ENCODE results near the gene GPR157.
"Not testable (repeated sequence)": the region's sequence is repeated elsewhere in the genome, so short reads cannot be mapped to it uniquely, and the experiment has no call there.

Gene GPR157

DNA sequence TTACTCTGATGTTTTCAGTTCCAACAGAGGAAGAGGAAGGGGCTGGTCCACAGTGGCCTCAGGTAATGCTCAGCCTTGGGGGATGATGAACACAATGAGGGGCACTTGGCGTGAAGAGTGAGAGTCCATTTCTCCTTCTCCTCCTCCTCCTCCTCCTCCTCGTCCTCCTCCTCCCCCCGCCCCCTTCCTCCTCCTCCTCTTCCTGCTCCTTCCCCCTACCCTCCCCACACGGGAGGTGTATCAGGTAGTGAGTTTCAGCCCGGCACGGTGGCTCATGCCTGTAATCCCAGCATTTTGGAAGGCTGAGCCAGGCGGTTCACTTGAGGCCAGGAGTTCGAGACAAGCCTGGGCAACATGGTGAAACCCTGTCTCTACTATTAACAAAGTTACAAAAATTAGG lies 17.3 kb upstream of the GPR157 start:
- DNase-seq (ENCODE audit: low spot score): no peak

DNA sequence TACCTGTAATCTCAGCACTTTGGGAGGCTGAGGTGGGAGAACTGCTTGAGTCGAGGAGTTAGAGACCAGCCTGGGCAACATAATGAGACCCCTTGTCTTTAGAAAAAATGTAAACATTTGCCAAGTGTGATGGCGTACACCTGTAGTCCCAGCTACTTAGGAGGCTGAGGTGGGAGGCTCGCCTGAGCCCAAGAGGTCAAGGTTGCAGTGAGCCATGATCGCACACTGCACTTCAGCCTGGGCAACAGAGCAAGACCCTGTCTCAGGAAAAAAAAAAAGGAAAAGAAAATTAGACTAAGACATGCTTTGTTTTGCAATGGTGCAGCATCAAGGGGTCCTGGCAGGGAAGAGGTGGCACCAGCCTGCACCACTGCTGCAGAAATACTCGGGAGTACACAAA lies 16.8 kb upstream of the GPR157 start:
- DNase-seq (ENCODE audit: low spot score): no peak

DNA sequence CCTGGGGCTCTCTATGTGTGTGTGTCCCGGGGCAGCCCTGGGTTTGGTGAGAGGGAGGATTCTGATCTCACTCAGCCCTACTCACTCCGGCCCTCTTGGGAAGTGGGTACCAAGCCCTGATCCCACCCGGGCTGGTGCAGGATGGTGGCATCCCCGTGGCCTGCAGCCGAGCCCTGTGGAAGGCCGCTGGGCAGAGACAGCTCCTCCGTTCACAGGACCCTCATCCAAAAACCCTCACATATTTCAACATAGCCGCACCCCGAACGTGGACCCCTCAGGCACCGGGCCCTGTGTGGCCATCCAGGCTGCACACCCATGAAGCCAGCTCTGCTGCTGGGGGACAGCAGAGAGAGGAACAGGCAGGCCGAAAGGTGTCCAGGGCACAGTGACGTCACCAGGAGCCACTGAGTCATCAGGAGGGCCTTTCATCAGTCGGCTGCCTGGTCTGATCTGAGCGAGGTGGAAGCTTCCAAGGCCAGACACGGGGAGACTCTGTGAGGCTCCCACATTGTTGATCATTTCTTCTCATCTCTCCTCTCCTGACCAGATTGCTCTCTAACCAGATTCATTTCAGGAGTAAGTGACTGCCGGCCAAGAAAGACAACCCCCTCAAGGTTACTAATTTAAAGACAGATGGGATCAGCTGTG lies 16.2 kb upstream of the GPR157 start:
- no peak for DNase-seq (ENCODE audit: low spot score)

DNA sequence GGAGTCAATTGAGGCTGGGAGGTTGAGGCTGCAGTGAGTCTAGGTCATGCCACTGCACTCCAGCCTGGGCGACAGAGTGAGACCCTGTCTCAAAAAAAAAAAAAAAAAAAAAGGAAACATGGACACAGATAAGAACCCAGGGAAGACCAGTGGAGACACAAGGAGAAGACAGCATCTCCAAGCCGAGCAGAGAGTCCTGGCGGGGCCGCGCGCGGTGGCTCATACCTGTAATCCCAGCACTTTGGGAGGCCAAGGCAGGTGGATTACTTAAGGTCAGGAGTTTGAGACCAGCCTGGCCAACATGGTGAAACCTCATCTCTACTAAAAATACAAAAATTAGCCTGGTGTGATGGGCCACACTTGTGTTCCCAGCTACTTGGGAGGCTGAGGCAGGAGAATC lies 15.6 kb upstream of the GPR157 start:
- not testable (repeated sequence) for DNase-seq (ENCODE audit: low spot score)

DNA sequence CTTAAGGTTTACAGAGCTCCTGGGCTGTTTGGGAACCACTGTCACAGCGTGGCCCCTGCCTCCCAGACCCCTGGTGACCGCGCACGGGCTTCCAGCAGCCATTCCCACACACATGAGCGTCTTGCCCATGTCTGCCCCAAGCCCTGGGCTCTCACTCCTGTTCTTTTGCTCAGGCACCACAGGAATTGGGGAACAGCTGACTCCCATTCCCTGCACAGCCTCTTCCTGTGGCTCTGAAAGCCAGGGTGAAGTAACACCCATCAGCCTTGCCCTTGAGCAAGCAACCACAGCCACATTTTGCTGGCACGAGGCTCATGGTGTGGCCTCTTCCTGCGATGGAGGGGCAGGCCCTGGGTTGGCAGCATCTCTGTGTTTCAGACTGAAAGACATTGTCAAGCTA lies 14.3 kb upstream of the GPR157 start:
- DNase-seq (ENCODE audit: low spot score): no peak

DNA sequence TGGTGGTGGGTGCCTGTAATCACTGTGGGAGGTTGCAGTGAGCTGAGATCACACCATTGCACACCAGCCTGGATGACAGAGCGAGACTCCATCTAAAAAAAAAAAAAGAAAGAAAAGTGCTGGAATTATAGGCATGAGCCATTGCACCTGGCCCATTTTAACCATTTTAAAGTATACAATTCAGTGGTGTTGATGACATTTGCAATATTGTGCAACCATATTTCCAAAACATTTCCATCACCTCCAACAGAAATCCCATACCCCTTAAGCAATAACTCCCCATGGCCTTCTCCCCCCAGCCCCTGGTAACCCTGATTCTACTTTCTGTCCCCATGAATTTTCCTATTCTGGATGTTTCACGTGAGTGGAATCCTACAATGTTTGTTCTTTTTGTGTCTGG lies 11.0 kb upstream of the GPR157 start:
- no peak for DNase-seq (ENCODE audit: low spot score)

DNA sequence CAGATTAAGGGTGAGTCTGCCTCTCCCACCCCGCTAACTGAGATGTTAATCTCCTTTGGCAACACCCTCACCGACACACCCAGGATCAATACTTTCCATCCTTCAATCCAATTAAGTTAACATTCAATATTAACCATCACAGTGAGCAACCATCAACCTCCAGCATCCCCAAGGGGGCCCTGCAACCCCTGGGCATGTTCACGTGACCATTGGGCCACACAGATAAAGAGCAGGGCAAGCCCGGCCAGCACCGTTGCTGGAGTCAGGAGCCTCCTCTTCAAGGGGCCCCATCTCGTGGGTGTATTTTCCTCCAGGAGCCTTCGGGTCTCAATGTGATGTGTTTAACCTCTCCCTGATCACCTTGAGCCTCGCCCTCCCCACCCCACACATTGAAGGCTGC lies 8.0 kb upstream of the GPR157 start:
- no peak for DNase-seq (ENCODE audit: low spot score)

DNA sequence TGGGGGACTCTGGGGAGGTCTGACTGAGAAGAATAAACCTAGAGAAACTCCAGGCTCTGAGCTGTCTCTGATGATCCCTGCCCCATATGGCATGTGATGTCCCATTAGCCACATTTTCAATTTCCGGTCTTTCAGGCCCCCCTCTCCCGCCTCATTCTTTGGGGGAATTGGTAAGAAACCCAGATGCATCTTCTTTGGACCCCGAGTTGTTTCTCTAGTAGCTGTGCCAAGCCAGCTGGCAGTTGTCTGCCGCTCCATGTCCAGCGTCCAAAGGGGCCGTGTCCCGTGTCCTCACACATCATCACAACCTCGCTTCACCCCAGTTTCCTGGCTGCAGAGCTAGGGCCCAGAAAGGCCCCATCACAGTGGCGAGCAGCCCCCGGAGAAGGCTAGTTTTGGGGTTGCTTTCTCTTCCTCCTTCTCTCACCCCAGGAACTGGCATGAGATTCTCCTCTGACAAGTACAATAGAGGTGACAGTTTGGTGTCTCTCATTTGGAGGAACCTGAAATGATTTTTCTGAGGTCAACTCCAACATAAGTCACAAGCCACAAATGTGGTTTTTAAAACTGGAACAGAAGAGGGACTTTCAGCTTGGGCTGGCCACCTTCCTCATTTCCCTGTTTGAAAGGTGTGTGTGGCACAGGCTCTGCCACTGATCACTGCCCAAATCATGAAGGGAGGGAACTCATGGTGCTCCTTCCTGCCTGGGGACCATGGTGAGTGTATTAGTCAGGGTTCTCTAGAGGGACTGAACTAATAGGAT lies 6.4 kb upstream of the GPR157 start:
- no peak for DNase-seq (ENCODE audit: low spot score)

DNA sequence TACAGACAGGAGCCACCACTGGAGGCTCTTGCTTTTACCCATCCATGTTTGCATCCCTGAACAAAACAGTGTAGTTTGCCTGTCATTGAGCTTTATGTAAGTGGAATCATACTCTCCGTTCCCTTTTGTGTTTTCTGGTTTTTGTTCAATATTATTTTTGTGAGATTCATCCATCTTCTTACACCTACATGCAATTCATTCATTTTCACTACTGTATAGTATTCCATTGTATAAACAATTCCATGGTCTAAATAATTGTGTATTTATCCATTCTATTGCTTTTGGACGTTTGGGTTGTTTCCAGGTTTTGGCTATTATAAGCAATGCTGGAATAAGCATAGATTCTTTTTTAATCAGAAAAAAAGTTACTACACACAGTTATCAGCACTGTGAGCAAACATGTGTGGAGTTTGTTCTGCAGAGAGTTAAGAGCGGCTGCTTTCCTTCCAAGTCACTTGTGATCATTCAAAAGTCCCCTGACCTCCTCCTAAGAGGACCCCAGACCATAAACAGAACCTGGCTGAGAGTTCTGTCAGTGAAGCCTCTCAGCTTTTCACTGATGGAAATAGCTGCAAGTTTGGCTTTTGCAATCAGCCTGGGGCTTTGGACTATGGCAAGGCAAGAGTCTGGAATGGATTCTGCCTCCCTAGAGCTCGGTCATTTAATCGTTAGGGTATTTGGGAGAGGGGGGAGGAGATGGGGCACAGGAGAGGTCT lies 5.1 kb upstream of the GPR157 start:
- DNase-seq (ENCODE audit: low spot score): no peak

DNA sequence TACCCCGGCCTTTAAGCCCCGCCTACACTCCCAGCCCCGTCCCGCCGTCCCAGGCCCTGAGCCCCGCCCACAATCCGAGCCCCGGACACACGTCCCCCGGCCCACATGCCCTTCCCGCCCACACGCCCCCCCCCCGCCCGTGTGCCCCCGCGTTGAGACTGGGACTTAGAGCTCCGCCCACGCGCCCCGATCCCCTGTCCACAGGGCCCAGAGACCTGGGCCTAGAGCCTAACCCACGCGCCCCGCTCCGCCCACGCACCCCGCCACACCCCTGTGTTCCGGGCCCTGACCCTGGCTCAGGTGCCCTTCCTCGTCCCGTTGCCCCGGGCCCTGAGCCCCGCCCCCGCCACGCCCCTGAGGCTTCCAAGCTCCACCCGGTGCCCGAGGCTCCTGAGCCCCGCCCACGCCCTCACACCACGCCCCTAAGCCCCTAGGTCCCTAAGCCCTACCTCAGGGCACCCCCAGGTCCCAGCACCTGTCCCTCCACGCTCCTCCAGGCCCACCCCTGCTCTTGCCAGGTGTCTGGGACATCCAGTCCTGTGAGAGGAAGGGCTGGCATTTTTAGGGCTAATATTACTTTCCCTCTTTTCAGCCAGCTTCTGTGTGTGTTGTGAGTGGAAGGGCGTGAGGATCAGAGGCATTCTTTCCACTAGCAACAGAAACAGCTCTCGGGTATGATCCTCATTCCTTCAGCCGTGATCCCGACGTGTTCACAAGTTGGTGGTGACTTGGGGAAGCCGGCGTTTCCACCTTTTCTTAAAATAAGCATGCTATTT lies 552 bp upstream of the GPR157 start:
- DNase-seq (ENCODE audit: low spot score): peak; percentile 99

DNA sequence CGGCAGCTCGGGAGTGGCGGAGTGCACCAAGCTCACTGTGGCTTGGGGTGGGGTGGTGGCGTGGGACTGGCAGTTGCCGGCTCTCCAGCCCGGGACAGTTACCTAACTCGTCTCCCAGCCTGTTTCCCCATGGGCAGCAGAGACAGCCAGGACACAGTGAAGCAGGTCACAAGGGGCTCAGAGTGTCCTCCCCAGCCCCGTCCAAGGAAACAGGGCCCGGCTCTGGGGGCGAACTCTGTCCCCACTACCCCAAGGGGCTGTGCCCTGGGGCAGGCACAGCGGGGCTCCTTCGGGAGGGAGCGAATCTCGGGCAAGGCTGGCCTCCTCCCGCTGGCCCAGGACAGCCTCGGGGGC lies 759 bp downstream of the GPR157 start:
- no peak for DNase-seq (ENCODE audit: low spot score)

DNA sequence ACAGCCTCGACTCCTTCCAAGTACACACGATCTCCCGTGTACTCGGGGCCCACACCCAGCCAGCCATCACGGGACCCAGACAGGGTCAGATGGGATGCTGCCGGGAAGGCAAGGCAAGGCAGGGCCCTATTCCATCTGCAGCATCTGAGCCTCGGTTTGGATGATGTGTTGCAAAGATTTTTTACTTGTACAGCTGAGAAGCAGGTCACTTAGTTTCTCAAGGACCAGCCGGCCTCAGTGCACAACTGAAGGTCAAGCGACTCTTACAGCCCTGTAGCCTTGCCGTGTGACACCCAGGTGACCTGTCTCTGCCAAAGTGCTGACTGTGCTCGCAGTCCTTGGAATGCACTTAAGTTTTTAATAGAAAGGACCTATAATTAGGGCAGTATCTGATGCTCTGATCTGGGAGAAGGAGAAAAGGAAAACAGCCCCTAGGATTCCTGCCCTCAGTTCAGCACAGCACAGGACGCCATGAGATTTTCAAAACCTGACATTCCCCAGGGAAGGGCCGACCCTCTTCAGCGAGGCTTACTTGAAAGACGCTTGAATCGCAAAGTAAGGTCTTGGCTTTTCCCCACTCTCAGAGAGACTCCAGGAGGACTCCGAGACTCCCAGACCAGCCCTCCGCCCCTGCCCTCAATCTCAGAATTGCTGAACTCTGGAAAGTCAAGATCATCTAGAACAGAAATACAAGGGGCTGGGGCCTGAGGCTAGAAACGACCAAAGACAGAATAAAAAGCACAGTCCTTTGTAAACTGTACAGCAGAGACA lies 1.3 kb downstream of the GPR157 start:
- DNase-seq (ENCODE audit: low spot score): no peak

DNA sequence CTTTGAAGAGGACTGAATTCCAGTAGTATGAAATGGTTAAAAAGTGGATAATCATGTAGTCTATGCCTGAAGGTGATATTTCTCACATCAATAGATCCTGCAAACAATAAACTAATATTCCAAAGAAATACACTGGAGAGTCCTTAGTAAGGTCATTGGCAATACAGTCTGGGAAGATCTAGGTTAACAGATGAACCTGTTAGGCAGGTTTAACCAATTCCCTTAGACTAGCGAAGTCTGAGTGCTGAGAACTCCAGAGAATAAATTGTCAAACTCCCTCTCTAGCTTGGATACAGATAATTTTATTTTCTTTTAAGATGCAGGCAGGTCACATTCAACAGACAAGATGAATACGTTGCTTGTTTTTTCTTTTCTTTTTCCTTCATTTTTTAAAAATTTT lies 2.4 kb downstream of the GPR157 start:
- no peak for DNase-seq (ENCODE audit: low spot score)

DNA sequence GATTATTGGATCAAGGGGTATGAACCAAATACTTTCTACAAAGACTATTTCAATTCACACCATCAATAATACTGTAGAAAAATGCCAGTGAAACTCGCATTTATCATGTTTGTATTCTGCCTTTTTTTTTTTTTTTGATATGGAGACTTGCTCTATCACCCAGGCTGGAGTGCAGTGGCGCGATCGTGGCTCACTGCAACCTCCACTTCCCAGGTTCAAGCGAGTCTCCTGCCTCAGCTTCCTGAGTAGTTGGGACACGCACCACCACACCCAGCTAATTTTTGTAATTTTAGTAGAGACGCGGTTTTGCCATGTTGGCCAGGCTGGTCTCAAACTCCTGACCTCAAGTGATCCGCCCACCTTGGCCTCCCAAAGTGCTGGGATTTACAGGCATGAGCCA lies 3.1 kb downstream of the GPR157 start:
- DNase-seq (ENCODE audit: low spot score): not testable (repeated sequence)

DNA sequence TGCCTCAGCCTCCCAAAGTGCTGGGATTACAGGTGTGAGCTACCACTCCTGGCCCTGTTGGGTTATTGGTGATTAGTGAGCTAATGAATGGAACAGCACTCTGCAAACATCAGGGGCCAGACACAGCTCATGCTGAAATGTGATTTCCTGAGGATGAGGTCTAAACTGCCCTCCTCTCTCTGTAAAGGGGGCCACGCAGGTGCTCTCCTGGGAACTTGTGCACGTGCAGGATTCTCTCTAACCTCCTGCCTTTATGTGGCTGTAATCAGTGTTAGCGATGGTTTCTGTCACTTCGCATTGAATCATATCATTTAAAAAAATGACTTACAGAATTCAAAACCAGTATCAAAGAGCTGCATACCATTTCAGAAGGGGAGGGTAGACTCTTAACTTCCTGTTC lies 3.6 kb downstream of the GPR157 start:
- DNase-seq (ENCODE audit: low spot score): no peak

DNA sequence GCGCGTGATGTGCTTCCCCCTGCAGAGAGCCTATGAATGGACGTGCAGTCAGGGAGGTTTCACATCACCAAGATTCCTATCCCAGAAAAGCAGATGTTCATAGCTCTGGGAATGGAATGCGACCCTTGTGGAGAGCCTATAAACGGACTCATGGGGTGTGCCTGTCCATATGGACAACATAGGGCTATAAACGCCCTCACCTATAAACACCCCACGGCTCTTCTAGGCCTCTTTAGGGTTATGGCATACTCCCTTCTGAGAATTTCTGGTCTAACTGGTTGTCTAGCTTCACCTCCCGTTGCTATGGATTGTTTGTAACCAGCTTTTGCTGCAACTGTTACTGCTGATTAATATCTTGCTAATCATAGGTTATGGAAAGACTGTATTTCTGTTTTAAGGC lies 4.5 kb downstream of the GPR157 start:
- DNase-seq (ENCODE audit: low spot score): not testable (repeated sequence)

DNA sequence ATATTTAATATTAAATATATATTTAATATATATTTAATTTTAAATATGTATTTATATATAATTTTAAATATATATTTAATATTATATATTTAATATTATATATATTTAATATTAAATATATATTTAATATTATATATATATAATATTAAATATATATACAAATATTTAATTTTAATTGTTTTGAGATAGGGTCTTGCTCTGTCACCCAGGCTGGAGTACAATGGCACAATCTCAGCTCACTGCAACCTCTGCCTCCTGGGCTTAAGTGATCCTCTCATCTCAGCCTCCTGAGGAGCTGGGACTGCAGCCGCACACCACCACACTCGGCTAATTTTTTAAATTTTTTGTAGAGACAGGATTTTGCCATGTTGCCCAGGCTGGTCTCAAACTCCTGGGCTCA lies 5.2 kb downstream of the GPR157 start:
- DNase-seq (ENCODE audit: low spot score): not testable (repeated sequence)

DNA sequence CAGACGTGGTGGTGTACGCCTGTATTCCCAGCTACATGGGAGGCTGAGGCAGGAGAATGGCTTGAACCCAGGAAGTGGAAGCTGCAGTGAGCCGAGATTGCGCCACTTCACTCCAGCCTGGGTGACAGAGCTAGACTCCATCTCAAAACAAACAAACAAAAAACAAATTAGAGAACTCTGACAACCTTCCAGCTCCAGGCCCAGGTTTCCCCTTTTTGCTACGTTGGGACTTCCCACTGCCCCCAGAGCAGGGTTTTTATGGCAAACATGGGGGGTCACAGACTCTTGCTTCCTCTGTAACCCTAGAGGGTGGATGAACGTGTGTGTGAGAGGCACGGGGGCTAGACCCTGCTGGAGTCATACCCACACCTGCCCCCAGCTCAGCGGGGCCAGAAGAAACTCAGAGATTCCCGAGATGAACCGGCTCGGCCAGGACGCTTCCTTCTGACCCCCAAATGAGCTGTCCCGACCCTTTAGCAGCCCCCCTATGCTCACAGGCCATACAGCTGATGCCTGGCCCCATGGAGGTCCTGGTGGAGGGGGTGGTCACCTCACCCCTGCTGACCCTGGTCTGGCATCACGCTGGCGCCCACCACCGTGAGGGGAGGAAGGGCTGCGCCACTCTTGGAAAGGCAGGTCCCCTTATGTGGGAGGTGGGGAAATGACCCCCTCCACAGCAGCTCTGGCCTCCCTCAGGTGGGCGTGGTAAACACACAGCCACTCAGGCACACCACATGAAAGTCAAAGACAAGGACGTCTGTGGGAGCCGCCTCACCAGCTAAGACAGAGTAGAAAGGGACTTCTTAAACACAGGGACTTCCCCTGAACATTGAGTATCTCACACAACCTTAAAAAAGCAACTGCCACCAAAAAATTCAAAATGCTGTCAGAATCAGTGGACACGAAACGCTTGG lies 7.1 kb downstream of the GPR157 start:
- DNase-seq (ENCODE audit: low spot score): no peak

DNA sequence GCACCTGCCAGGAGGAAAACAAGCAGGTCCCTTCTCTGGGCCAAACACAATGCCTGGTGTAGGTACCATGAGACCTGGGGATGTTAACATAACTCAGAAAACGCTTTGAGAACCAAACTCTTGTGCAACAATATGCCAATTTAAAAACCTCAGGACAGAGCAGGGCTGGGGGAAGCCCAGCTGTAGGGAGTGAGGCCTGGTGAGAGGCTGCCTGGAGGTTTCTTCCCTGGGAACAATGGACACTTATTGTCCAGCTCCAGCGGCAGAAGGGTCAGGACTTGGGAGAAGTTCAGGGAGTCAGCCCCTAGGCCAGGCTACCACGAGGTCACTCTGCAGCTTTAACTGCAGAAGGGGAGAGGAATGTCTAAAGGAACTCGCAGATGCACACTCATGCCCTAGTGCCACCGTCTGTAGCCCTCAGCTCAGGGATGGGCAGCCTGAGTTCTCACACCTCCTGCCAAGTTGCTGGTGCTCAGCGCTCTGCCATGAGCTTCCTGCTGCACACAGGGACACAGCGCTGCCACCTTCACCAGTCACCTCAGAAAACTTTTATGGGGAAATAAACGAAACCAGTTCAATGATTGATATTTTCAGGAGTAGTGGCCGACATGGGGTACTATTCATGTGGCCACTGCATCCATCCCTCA lies 8.5 kb downstream of the GPR157 start:
- DNase-seq (ENCODE audit: low spot score): no peak

DNA sequence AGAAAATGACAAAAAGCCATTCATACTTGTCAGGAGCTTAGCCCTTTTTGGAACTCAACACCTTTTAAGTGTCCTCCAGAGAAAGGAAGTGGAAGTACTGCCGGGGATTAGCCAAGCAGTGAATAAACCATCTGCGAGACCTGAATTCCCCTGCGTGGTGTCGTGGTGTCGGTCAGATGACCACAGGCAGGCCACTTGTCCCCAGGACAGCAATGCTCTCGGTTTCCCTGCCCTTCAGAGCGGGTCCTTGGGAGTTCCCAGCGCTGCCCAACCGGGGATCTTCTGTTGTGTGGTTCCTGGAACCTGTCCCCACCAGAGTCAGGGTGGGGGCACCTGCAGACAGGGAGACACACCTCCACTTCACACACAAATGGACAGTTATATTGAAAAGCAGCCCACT lies 9.2 kb downstream of the GPR157 start:
- no peak for DNase-seq (ENCODE audit: low spot score)

Measured in germinal center (tissue), 1 donor.